ENCODE results near the gene AIDA. TPM values are rescaled to one million over a fixed set of nuclear protein-coding genes. Genes with fewer than 3 reads are reported as not detected.
"Not testable (repeated sequence)": the region's sequence is repeated elsewhere in the genome, so short reads cannot be mapped to it uniquely, and the experiment has no call there.

Gene AIDA
- total and polyA plus RNA-seq, 4 donors, result 35.1 to 97.2 (median 62.2) TPM

DNA sequence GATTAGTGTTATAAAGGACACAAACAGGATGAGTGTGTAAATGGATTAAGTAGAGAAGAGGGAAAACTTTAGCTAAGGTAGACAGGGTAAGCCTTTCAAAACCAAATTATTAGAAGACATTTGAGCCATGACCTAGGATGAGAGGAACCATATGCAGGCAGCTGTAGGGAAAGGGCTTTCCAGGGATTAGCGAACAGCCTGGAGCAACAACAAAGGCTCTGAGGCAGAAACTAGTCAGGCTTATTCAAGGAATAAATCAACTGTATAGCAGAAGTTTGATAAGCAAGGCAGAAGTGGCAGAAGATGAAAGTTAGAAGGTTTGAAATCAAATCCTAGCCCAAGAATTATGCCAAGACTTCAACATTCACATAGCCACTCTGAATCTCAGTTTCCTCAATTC is 21.3 kb downstream of the AIDA start:
- H3K4me3 ChIP-seq, result no peak overlapping the region
- H3K4me1 ChIP-seq (ENCODE audit: control insufficient read depth in 5 of 5, insufficient read depth in 5 of 5, low read length in 5 of 5), result no peaks in the 10 kb centered on the region
- DNase-seq (no peak), ATAC-seq (ENCODE audit: insufficient read depth, low FRiP score) (no peak)
- peaks cover 6 to 16% (median 9%) of the 10 kb centered on the region in 4 donors for H3K36me3 ChIP-seq (ENCODE audit: control insufficient read depth in 4 of 4, insufficient read depth in 4 of 4, low read length in 4 of 4)
- 94 to 95% methylated on average over 1 of the region's 1 CpG for WGBS, 2 donors
- no peak overlapping the region for H3K9ac ChIP-seq (ENCODE audit: insufficient read depth in 1 of 2, low read length in 2 of 2)
- H3K9me3 ChIP-seq (ENCODE audit: control insufficient read depth in 4 of 4, insufficient read depth in 3 of 4, low read length in 3 of 4), result no peaks in the 10 kb centered on the region
- H3K27me3 ChIP-seq (ENCODE audit: control insufficient read depth in 3 of 3, insufficient read depth in 3 of 3, low read length in 2 of 3), result no peaks in the 10 kb centered on the region
- TF ChIP-seq, protein P1, sequence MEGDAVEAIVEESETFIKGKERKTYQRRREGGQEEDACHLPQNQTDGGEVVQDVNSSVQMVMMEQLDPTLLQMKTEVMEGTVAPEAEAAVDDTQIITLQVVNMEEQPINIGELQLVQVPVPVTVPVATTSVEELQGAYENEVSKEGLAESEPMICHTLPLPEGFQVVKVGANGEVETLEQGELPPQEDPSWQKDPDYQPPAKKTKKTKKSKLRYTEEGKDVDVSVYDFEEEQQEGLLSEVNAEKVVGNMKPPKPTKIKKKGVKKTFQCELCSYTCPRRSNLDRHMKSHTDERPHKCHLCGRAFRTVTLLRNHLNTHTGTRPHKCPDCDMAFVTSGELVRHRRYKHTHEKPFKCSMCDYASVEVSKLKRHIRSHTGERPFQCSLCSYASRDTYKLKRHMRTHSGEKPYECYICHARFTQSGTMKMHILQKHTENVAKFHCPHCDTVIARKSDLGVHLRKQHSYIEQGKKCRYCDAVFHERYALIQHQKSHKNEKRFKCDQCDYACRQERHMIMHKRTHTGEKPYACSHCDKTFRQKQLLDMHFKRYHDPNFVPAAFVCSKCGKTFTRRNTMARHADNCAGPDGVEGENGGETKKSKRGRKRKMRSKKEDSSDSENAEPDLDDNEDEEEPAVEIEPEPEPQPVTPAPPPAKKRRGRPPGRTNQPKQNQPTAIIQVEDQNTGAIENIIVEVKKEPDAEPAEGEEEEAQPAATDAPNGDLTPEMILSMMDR (IDR thresholded peaks at IDR 0.05; ENCODE audit: control extremely low read depth, extremely low read depth), result no peak
- H3K27ac ChIP-seq (ENCODE audit: low read depth in 1 of 2, low read length in 1 of 2), result no peak overlapping the region

DNA sequence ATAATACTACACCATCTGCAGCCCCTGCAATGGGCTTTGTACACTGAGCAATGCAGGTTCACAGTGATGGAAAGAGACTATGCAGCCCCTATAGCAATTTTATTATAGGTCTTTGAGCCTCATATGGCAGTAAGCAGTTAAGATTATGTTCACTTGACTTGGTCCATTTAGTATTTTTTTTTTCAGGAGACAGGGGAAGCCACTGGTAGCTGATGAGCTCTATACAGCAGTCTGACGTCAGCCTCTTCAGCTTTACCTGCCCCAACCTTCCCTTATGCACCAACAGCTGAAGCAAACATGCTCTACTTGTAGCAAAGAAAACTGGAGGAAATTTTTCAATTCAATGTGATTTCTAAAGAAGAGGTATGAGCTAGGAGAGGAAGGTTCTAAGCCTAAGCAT is 32.2 kb downstream of the AIDA start:
- Histone ChIP-seq H3K4me1 (ENCODE audit: control insufficient read depth in 5 of 5, insufficient read depth in 5 of 5, low read length in 5 of 5) (no peaks in the 10 kb centered on the region), H3K9me3 (ENCODE audit: control insufficient read depth in 4 of 4, insufficient read depth in 3 of 4, low read length in 3 of 4) (no peaks in the 10 kb centered on the region), H3K4me3 (no peak overlapping the region), H3K27me3 (ENCODE audit: control insufficient read depth in 3 of 3, insufficient read depth in 3 of 3, low read length in 2 of 3) (no peaks in the 10 kb centered on the region), H3K36me3 (ENCODE audit: control insufficient read depth in 4 of 4, insufficient read depth in 4 of 4, low read length in 4 of 4) (peaks cover 0 to 13% (median 6%) of the 10 kb centered on the region in 4 donors), H3K27ac (ENCODE audit: low read depth in 1 of 2, low read length in 1 of 2) (no peak overlapping the region), H3K9ac (ENCODE audit: insufficient read depth in 1 of 2, low read length in 2 of 2) (no peak overlapping the region)
- TF ChIP-seq, protein P1 (IDR thresholded peaks at IDR 0.05; ENCODE audit: control extremely low read depth, extremely low read depth), result no peak
- WGBS, 2 donors, result 94 to 97% methylated on average over 1 of the region's 1 CpG
- no peak for DNase-seq
- ATAC-seq (ENCODE audit: insufficient read depth, low FRiP score), result no peak

DNA sequence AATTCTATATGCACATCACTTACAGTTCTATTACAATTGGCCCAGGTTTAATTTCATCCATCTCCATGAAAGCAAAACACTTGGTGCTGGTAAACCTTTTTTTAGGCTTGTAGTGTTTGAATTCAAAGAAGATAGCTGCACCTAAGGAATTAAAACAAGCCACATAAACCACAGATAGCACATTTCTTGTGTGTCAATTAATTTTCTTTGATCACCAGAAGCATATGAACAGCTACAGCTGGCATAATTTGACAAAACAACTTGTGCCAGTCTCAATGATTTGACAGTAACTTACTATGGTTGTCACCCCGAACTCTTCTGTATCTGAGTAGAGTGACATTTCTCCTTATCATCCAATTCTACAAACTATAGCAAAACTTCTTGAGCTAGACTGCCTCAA is 42.2 kb downstream of the AIDA start:
- Histone ChIP-seq H3K27ac (ENCODE audit: low read depth in 1 of 2, low read length in 1 of 2) (no peak overlapping the region), H3K4me1 (ENCODE audit: control insufficient read depth in 5 of 5, insufficient read depth in 5 of 5, low read length in 5 of 5) (no peaks in the 10 kb centered on the region), H3K4me3 (no peak overlapping the region), H3K27me3 (ENCODE audit: control insufficient read depth in 3 of 3, insufficient read depth in 3 of 3, low read length in 2 of 3) (no peaks in the 10 kb centered on the region), H3K36me3 (ENCODE audit: control insufficient read depth in 4 of 4, insufficient read depth in 4 of 4, low read length in 4 of 4) (peaks cover 10 to 34% (median 17%) of the 10 kb centered on the region in 4 donors), H3K9me3 (ENCODE audit: control insufficient read depth in 4 of 4, insufficient read depth in 3 of 4, low read length in 3 of 4) (no peaks in the 10 kb centered on the region), H3K9ac (ENCODE audit: insufficient read depth in 1 of 2, low read length in 2 of 2) (no peak overlapping the region)
- WGBS, 2 donors, result 94 to 97% methylated on average over 1 of the region's 1 CpG
- DNase-seq (no peak), ATAC-seq (ENCODE audit: insufficient read depth, low FRiP score) (no peak)
- TF ChIP-seq, protein P1 (IDR thresholded peaks at IDR 0.05; ENCODE audit: control extremely low read depth, extremely low read depth), result no peak

DNA sequence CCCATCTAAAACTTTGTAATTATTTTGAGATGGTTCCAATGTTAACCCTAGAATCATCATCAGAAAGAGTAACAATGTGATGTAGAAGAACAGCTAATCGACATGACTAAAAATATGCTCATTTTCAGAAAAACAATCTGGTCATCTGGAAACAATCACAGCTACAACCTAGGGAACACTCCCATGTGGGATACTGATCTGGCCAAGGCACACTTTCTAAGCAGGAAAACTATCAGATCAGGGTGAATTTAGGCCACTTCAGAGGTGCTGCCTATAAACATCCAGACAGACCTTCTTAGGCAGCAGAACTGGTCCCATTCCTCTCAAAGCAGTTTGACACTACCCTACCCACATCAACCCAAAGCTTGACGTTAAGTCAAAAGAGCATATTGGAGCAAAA is 43.2 kb downstream of the AIDA start:
- peaks cover 12 to 42% (median 24%) of the 10 kb centered on the region in 4 donors for H3K36me3 ChIP-seq (ENCODE audit: control insufficient read depth in 4 of 4, insufficient read depth in 4 of 4, low read length in 4 of 4)
- H3K27me3 ChIP-seq (ENCODE audit: control insufficient read depth in 3 of 3, insufficient read depth in 3 of 3, low read length in 2 of 3); DNase-seq; H3K27ac ChIP-seq (ENCODE audit: low read depth in 1 of 2, low read length in 1 of 2); H3K4me3 ChIP-seq; H3K9ac ChIP-seq (ENCODE audit: insufficient read depth in 1 of 2, low read length in 2 of 2); ATAC-seq (ENCODE audit: insufficient read depth, low FRiP score); H3K4me1 ChIP-seq (ENCODE audit: control insufficient read depth in 5 of 5, insufficient read depth in 5 of 5, low read length in 5 of 5); H3K9me3 ChIP-seq (ENCODE audit: control insufficient read depth in 4 of 4, insufficient read depth in 3 of 4, low read length in 3 of 4): not testable (repeated sequence)
- WGBS, 2 donors, result 94 to 95% methylated on average over 1 of the region's 2 CpGs

DNA sequence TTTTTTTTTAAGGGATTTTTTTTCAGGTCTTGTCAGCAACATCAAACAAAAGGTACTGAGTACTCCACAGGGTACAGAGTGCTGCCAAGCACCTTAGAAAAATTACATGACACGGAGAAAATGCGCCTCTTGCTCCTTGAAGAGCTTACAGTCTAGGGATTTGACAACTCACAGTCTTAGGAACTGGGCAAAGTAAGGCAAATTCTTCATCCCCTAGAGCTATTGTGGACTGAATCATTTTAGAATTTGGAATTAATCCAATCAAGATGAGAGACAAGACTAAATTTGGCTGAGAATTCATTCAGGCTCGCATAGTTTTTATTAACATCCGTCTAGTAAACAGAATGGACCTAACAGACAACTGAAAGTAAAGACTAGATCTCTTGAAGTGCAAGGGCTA is 44.1 kb downstream of the AIDA start:
- H3K9ac ChIP-seq (ENCODE audit: insufficient read depth in 1 of 2, low read length in 2 of 2); DNase-seq; H3K9me3 ChIP-seq (ENCODE audit: control insufficient read depth in 4 of 4, insufficient read depth in 3 of 4, low read length in 3 of 4); ATAC-seq (ENCODE audit: insufficient read depth, low FRiP score); H3K27me3 ChIP-seq (ENCODE audit: control insufficient read depth in 3 of 3, insufficient read depth in 3 of 3, low read length in 2 of 3); H3K27ac ChIP-seq (ENCODE audit: low read depth in 1 of 2, low read length in 1 of 2); H3K4me1 ChIP-seq (ENCODE audit: control insufficient read depth in 5 of 5, insufficient read depth in 5 of 5, low read length in 5 of 5); H3K4me3 ChIP-seq: not testable (repeated sequence)
- peaks cover 18 to 50% (median 32%) of the 10 kb centered on the region in 4 donors for H3K36me3 ChIP-seq (ENCODE audit: control insufficient read depth in 4 of 4, insufficient read depth in 4 of 4, low read length in 4 of 4)
- no CpG with 5 or more reads among the region's 4 CpGs for WGBS, 2 donors

All from lung (tissue), 12 donors.